Liver (tissue), 9 donors: ENCODE results near the gene SPRN. TPM values are rescaled to one million over a fixed set of nuclear protein-coding genes. Genes with fewer than 3 reads are reported as not detected.

Experiments
- DNase-seq: peaks from one replicate; pipeline ENCODE4 v3.0.0-alpha.2; 2017; ENCODE audit warnings: low spot score
- H3K27ac ChIP-seq, 2 donors: one replicate each; pipeline ENCODE4 v1.7.0; 2013; ENCODE audit warnings: inconsistent platforms in 2 of 2, low read length in 2 of 2, control low read depth in 1 of 2, low read depth in 1 of 2, mild to moderate bottlenecking in 1 of 2
- H3K27me3 ChIP-seq, 4 donors: one replicate each; pipeline versions ENCODE4 v1.6.1 to v1.7.0; 2013; ENCODE audit warnings: low read length in 3 of 4, inconsistent platforms in 1 of 4, mild to moderate bottlenecking in 1 of 4, moderate library complexity in 1 of 4; ENCODE audit not compliant: control insufficient read depth in 4 of 4, insufficient read depth in 4 of 4
- H3K36me3 ChIP-seq, 4 donors: one replicate each; pipeline versions ENCODE4 v1.6.1 to v1.7.0; 2013; ENCODE audit warnings: low read length in 3 of 4, mild to moderate bottlenecking in 3 of 4, low read depth in 1 of 4, moderate library complexity in 1 of 4; ENCODE audit not compliant: control insufficient read depth in 4 of 4, insufficient read depth in 3 of 4
- H3K4me1 ChIP-seq, 4 donors: one replicate each; pipeline versions ENCODE4 v1.6.1 to v1.7.0; 2013; ENCODE audit warnings: low read length in 3 of 4, mild to moderate bottlenecking in 3 of 4, moderate library complexity in 1 of 4; ENCODE audit not compliant: control insufficient read depth in 4 of 4, insufficient read depth in 4 of 4
- H3K4me3 ChIP-seq, 3 donors: one replicate each; pipeline versions ENCODE4 v1.6.1 to v1.7.0; 2013; ENCODE audit warnings: low read length in 3 of 3, control low read depth in 1 of 3, low read depth in 1 of 3, mild to moderate bottlenecking in 1 of 3
- H3K9ac ChIP-seq, 2 donors: one replicate each; pipeline ENCODE4 v1.7.0; 2013; ENCODE audit warnings: low read length in 2 of 2, mild to moderate bottlenecking in 2 of 2, moderate library complexity in 2 of 2, control low read depth in 1 of 2, low read depth in 1 of 2
- H3K9me3 ChIP-seq, 4 donors: one replicate each; pipeline versions ENCODE4 v1.6.1 to v1.7.0; 2013; ENCODE audit warnings: low read length in 3 of 4; ENCODE audit not compliant: control insufficient read depth in 4 of 4
- CTCF ChIP-seq: fragments of 150-350 bp; IDR thresholded peaks from 2 replicates; pipeline ENCODE4 v1.5.1; 2017; ENCODE audit warnings: improper control_type of control experiment, low read depth, low read length; ENCODE audit not compliant: missing input control
- JUND ChIP-seq, 2 donors: IDR thresholded peaks; 2 replicates each; pipeline ENCODE4 v1.6.1; 2016; ENCODE audit warnings: antibody characterized with exemption in 2 of 2
- REST ChIP-seq: IDR thresholded peaks from 2 replicates; pipeline ENCODE4 v1.6.1; 2016; ENCODE audit warnings: antibody characterized with exemption, mild to moderate bottlenecking
- RXRA ChIP-seq, 2 donors: IDR thresholded peaks; 2 replicates each; pipeline ENCODE4 v1.6.1; 2017 to 2018; ENCODE audit warnings: antibody characterized with exemption in 2 of 2, mild to moderate bottlenecking in 1 of 2
- SP1 ChIP-seq: IDR thresholded peaks from 2 replicates; pipeline ENCODE4 v1.6.1; 2018; ENCODE audit warnings: antibody characterized with exemption, mild to moderate bottlenecking
- YY1 ChIP-seq: IDR thresholded peaks from 2 replicates; pipeline ENCODE4 v1.6.1; 2016; ENCODE audit warnings: antibody characterized with exemption, mild to moderate bottlenecking
- WGBS: extraction: QIAGEN DNeasy Blood & Tissue Kit; methylation state at CpG from one replicate; pipeline ENCODE4 v1.1.7; 2013; 5-methylcytosine and 5-hydroxymethylcytosine counted together
- polyA plus RNA-seq, 2 donors: library from polyadenylated mRNA; stranded (reverse) in 1 of 2; unstranded in 1 of 2; fragments of 200-250 nt in 1 of 2; fragments of >200 nt in 1 of 2; fragmentation: Nextera tagmentation in 1 of 2; extraction: Ambion mirVana in 1 of 2; gene quantifications; one replicate each; pipeline versions ENCODE4 v1.2.1 to v1.2.3, GENCODE V29; 2013 to 2015
- total RNA-seq, 2 donors: library from RNA; depleted of rRNA; stranded (reverse); fragments of >200 nt; gene quantifications; one replicate each; pipeline ENCODE4 v1.2.3, GENCODE V29; 2014
- TF ChIP-seq, protein P1 (sequence below): IDR thresholded peaks from 2 replicates; pipeline ENCODE4 v1.6.1; 2016; ENCODE audit warnings: antibody characterized with exemption
- donor health status: healthy.
- donor health status: healthy.
- donor health status: healthy.
- donor health status: healthy.
- donor health status: healthy.

The SPRN gene
- total and polyA plus RNA-seq, 4 donors, result 1.3 to 36.4 TPM; not detected in 2

DNA sequence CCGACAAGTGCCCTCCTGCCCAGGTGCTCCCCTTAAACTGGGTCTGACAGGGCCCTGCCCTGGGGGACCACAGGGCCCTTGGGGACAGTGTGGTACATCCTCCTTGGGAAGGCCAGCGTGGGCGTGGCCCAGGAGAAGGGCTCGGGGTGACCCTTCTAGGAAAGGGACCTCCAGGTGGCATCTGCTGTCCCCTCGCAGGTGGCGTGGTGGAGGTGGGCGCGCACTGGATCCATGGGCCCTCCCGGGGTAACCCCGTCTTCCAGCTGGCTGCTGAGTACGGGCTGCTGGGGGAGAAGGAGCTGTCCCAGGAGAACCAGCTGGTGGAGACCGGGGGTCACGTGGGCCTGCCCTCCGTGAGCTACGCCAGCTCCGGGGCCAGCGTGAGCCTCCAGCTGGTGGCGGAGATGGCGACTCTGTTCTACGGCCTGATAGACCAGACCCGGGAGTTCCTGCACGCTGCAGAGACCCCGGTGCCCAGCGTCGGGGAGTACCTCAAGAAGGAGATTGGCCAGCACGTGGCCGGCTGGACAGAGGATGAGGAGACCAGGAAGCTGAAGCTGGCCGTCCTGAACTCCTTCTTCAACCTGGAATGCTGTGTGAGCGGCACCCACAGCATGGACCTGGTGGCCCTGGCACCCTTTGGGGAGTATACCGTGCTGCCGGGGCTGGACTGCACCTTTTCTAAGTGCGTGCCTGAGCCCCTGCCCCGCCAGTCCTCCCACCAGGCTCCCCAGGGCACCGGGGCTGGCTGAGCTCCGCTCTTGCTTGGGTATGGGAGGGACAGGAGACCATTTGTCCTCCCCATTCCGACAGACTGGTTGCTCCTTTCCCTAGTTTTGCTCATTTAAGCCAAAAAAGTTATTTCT, 44.4 kb downstream of the SPRN start:
- Histone ChIP-seq H3K4me3 (peak overlapping the region; percentile 54 to 86 (median 69)), H3K9me3 (no peaks in the 10 kb centered on the region), H3K4me1 (peaks cover 12 to 41% (median 24%) of the 10 kb centered on the region in 4 donors), H3K27me3 (no peaks in the 10 kb centered on the region), H3K9ac (peak overlapping the region in 1 of 2 donors; percentile 32), H3K27ac (no peak overlapping the region), H3K36me3 (peaks cover 0 to 18% (median 7%) of the 10 kb centered on the region in 4 donors)
- TF ChIP-seq CTCF (no peak), YY1 (no peak), SP1 (no peak), REST (no peak)
- 94% methylated on average over 36 of the region's 36 CpGs for WGBS
- DNase-seq, result no peak

- H3K9ac ChIP-seq, result peak within 1 kb of the TSS; percentile 54 to 61
- TF ChIP-seq JUND (IDR thresholded peaks at IDR 0.05) (no peak), RXRA (IDR thresholded peaks at IDR 0.05) (no peak)
- TF ChIP-seq, protein P1, sequence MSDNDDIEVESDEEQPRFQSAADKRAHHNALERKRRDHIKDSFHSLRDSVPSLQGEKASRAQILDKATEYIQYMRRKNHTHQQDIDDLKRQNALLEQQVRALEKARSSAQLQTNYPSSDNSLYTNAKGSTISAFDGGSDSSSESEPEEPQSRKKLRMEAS, result no peak
- 5% methylated on average over 69 of the region's 78 CpGs for WGBS
- H3K27me3 ChIP-seq, result no peaks in the 10 kb centered on the region
- peak within 1 kb of the TSS; percentile 65 to 94 for H3K27ac ChIP-seq
- peak; percentile 71 for DNase-seq
- H3K4me1 ChIP-seq, result peaks cover 12 to 49% (median 26%) of the 10 kb centered on the region in 4 donors
- no peaks in the 10 kb centered on the region for H3K9me3 ChIP-seq
- H3K36me3 ChIP-seq, result peaks cover 0 to 12% (median 5%) of the 10 kb centered on the region in 4 donors
- H3K4me3 ChIP-seq, result peak within 1 kb of the TSS; percentile 69 to 86 (median 70)
These were observed 45.1 kb downstream of the SPRN start, which contains the start of gene PAOX for GRCh38 chr10:133379152-133379800. PAOX (plus strand) TSS chr10:133379262; CDS start chr10:133379317, 55 bp downstream.
